Measurements from ENCODE around the gene MAB21L4. TPM values are rescaled to one million over a fixed set of nuclear protein-coding genes. Genes with fewer than 3 reads are reported as not detected.

The MAB21L4 gene
- total and polyA plus RNA-seq, 2 of the 8 experiments (the other 6 are each of a cell fraction or from before 2014, with no cell fraction given): 0.11 TPM; not detected in 1

DNA sequence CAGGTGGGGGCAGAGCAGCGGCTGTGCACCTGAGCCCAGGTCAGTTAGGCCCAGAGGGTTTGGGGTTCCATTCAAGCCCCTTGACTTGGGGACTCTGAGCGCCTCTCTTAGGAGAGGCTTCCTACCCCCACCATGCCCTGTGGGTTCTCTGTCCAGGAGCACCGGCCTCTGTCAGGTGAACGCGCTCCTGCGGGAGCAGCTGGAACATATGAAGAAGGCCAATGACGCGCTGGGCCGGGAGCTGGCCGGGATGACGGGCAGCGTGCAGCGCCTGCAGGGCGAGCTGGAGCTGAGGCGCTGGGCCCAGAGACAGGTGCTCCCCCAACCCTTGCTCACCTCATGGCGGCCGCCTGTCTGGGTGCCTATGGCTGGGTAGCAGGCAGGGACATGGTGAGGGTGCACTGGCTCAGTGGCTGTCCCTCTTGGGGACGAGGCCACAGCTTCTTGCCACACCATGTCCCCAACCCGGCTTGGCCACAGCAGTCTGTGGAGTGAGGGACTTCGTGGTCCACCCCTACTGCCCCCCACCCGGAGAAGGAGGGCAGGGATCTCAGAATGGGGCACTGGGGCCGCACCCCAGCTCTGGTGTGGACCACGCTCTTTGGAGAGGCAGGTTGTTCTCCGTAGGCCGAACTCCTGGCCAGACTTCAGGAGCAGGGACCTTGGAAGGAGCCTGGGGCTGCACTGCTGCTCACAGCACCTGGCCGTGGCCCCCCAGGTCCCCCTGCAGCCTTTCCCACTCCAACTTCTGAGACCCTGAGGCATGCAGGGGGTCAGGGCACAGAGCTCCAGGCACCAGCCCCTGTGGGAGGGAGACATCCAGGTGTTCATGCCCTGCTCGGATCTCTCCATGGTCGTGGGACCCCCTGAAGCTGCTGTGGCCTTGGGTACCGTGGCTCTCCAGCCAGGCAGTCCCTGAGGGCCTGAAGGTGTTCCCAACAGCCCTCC lies 29.9 kb upstream of the MAB21L4 start (continued):
- TF ChIP-seq, protein P1, sequence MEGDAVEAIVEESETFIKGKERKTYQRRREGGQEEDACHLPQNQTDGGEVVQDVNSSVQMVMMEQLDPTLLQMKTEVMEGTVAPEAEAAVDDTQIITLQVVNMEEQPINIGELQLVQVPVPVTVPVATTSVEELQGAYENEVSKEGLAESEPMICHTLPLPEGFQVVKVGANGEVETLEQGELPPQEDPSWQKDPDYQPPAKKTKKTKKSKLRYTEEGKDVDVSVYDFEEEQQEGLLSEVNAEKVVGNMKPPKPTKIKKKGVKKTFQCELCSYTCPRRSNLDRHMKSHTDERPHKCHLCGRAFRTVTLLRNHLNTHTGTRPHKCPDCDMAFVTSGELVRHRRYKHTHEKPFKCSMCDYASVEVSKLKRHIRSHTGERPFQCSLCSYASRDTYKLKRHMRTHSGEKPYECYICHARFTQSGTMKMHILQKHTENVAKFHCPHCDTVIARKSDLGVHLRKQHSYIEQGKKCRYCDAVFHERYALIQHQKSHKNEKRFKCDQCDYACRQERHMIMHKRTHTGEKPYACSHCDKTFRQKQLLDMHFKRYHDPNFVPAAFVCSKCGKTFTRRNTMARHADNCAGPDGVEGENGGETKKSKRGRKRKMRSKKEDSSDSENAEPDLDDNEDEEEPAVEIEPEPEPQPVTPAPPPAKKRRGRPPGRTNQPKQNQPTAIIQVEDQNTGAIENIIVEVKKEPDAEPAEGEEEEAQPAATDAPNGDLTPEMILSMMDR (IDR thresholded peaks at IDR 0.05; ENCODE audit: control extremely low read depth in 1 of 3, insufficient read depth in 1 of 3, low read depth in 1 of 3, low read length in 3 of 3): no peak

Measured in H1 (cell line).